Smooth muscle cell (in vitro differentiated cells): ENCODE measurements around the gene ELK4. TPM values are rescaled to one million over a fixed set of nuclear protein-coding genes. Genes with fewer than 3 reads are reported as not detected.

Source experiments
- DNase-seq: peaks from one replicate; lab custom pipeline; 2025; ENCODE audit not compliant: unreplicated experiment; lab: John Stamatoyannopoulos, UW
- H2AFZ ChIP-seq: fragments of 200-600 bp; sonication (generic); 2 replicates; pipeline ENCODE4 v1.6.0; 2016; ENCODE audit warnings: antibody characterized with exemption, low read depth, mild to moderate bottlenecking
- H3F3A ChIP-seq: fragments of 200-600 bp; sonication (generic); 2 replicates; pipeline ENCODE4 v1.6.0; 2017; ENCODE audit warnings: antibody characterized with exemption, low read depth
- H3K27ac ChIP-seq: fragments of 200-600 bp; sonication (generic); 2 replicates; pipeline ENCODE4 v1.5.1; 2016; ENCODE audit warnings: low read depth, mild to moderate bottlenecking
- H3K27me3 ChIP-seq: fragments of 200-600 bp; sonication (generic); 2 replicates; pipeline ENCODE4 v1.6.1; 2016; ENCODE audit warnings: low read depth, mild to moderate bottlenecking
- H3K36me3 ChIP-seq: fragments of 200-600 bp; sonication (generic); 2 replicates; pipeline ENCODE4 v1.5.1; 2016; ENCODE audit warnings: low read depth
- H3K4me1 ChIP-seq: fragments of 200-600 bp; sonication (generic); 2 replicates; pipeline ENCODE4 v1.5.1; 2016; ENCODE audit warnings: low read depth
- H3K4me2 ChIP-seq: fragments of 200-600 bp; sonication (generic); 2 replicates; pipeline ENCODE4 v1.6.0; 2016; ENCODE audit warnings: mild to moderate bottlenecking
- H3K4me3 ChIP-seq: fragments of 200-600 bp; sonication (generic); 2 replicates; pipeline ENCODE4 v1.5.1; 2016; ENCODE audit warnings: mild to moderate bottlenecking
- H3K79me2 ChIP-seq: fragments of 200-600 bp; sonication (generic); 2 replicates; pipeline ENCODE4 v1.6.0; 2016; ENCODE audit warnings: low read depth, mild to moderate bottlenecking
- H3K9ac ChIP-seq: fragments of 200-600 bp; sonication (generic); 2 replicates; pipeline ENCODE4 v1.6.0; 2016; ENCODE audit warnings: low read depth
- H3K9me3 ChIP-seq: fragments of 200-600 bp; sonication (generic); replicated peaks from 2 replicates; pipeline ENCODE4 v1.5.1; 2016; ENCODE audit warnings: low read depth
- H4K20me1 ChIP-seq: fragments of 200-600 bp; sonication (generic); 2 replicates; pipeline ENCODE4 v1.6.0; 2016; ENCODE audit warnings: low read depth
- CTCF ChIP-seq: fragments of 200-600 bp; sonication (generic); IDR thresholded peaks from 2 replicates; pipeline ENCODE4 v1.5.1; 2017; ENCODE audit warnings: borderline replicate concordance, mild to moderate bottlenecking, antibody characterized with exemption; ENCODE audit not compliant: insufficient read depth, poor library complexity, severe bottlenecking
- WGBS: methylation state at CpG from one replicate; pipeline ENCODE4 v1.1.7; 2016; ENCODE audit warnings: low lambda C conversion rate; 5-methylcytosine and 5-hydroxymethylcytosine counted together
- polyA plus RNA-seq: library from polyadenylated mRNA; unstranded; fragments of >200 nt; fragmentation: Nextera tagmentation; extraction: Ambion mirVana; gene quantifications from 2 replicates; pipeline ENCODE4 v1.2.1, GENCODE V29; 2016
- total RNA-seq: library from RNA; depleted of rRNA; stranded (reverse); fragments of >200 nt; gene quantifications from 2 replicates; pipeline ENCODE4 v1.2.3, GENCODE V29; 2014

Gene ELK4
- total and polyA plus RNA-seq, 2 experiments from 2014 or later, result 3.7 to 15.5 TPM

GRCh38 chr1:205662791-205663190 is 31.0 kb upstream of the ELK4 start:
- no peak overlapping the region for H3K27ac ChIP-seq
- H3K36me3 ChIP-seq, result no peaks in the 10 kb centered on the region
- no peaks in the 10 kb centered on the region for H3F3A ChIP-seq
- H4K20me1 ChIP-seq, result peaks cover 21% of the 10 kb centered on the region
- no peaks in the 10 kb centered on the region for H3K9me3 ChIP-seq
- peaks cover 6% of the 10 kb centered on the region for H3K4me1 ChIP-seq
- H3K9ac ChIP-seq, result no peak overlapping the region
- H3K4me3 ChIP-seq, result no peak overlapping the region
- H3K27me3 ChIP-seq, result no peaks in the 10 kb centered on the region
- no peak overlapping the region for H3K4me2 ChIP-seq
- no peaks in the 10 kb centered on the region for H3K79me2 ChIP-seq
- no peak for TF ChIP-seq CTCF
- DNase-seq, result no peak
- 95% methylated on average over 24 of the region's 24 CpGs for WGBS
- no peak overlapping the region for H2AFZ ChIP-seq

- no peaks in the 10 kb centered on the region for H3F3A ChIP-seq
- no peaks in the 10 kb centered on the region for H3K36me3 ChIP-seq
- H2AFZ ChIP-seq, result no peak overlapping the region
- H3K9me3 ChIP-seq, result no peaks in the 10 kb centered on the region
- H3K4me2 ChIP-seq, result no peak overlapping the region
- 80% methylated on average over 15 of the region's 15 CpGs for WGBS
- TF ChIP-seq CTCF, result no peak
- no peaks in the 10 kb centered on the region for H3K27me3 ChIP-seq
- H3K27ac ChIP-seq, result no peak overlapping the region
- H3K79me2 ChIP-seq, result no peaks in the 10 kb centered on the region
- H3K9ac ChIP-seq, result no peak overlapping the region
- DNase-seq, result no peak
- H4K20me1 ChIP-seq, result peaks cover 18% of the 10 kb centered on the region
- no peak overlapping the region for H3K4me3 ChIP-seq
- H3K4me1 ChIP-seq, result peaks cover 6% of the 10 kb centered on the region
These were observed 30.4 kb upstream of the ELK4 start for GRCh38 chr1:205662135-205662738.

GRCh38 chr1:205661429-205662134 is 29.8 kb upstream of the ELK4 start:
- no peaks in the 10 kb centered on the region for H3K36me3 ChIP-seq
- no peak overlapping the region for H3K9ac ChIP-seq
- TF ChIP-seq CTCF, result no peak
- H3K4me1 ChIP-seq, result peaks cover 6% of the 10 kb centered on the region
- H3F3A ChIP-seq, result no peaks in the 10 kb centered on the region
- no peaks in the 10 kb centered on the region for H3K27me3 ChIP-seq
- no peak for DNase-seq
- peaks cover 11% of the 10 kb centered on the region for H4K20me1 ChIP-seq
- H3K4me3 ChIP-seq, result no peak overlapping the region
- H3K27ac ChIP-seq, result no peak overlapping the region
- no peaks in the 10 kb centered on the region for H3K9me3 ChIP-seq
- no peaks in the 10 kb centered on the region for H3K79me2 ChIP-seq
- WGBS, result 81% methylated on average over 15 of the region's 16 CpGs
- H2AFZ ChIP-seq, result no peak overlapping the region
- no peak overlapping the region for H3K4me2 ChIP-seq

- Histone ChIP-seq H3K4me3 (no peak overlapping the region), H2AFZ (no peak overlapping the region), H3K27ac (no peak overlapping the region), H3K79me2 (no peaks in the 10 kb centered on the region), H3K9ac (no peak overlapping the region), H3K36me3 (no peaks in the 10 kb centered on the region), H3K4me2 (no peak overlapping the region), H4K20me1 (peaks cover 4% of the 10 kb centered on the region), H3K27me3 (no peaks in the 10 kb centered on the region), H3F3A (no peaks in the 10 kb centered on the region), H3K4me1 (peaks cover 6% of the 10 kb centered on the region), H3K9me3 (no peaks in the 10 kb centered on the region)
- no peak for TF ChIP-seq CTCF
- no peak for DNase-seq
- WGBS, result 82% methylated on average over 8 of the region's 8 CpGs
These were observed 28.6 kb upstream of the ELK4 start for GRCh38 chr1:205660361-205660760.
